ENCODE results near the gene APRT. TPM values are rescaled to one million over a fixed set of nuclear protein-coding genes. Genes with fewer than 3 reads are reported as not detected.

Gene APRT
- total RNA-seq, 1 donor from 2014 or later, result 198 TPM

GRCh38 chr16:88771294-88771772 lies 40.4 kb downstream of the APRT start:
- ATAC-seq (ENCODE audit: low read depth), result no peak
- Mint-ChIP-seq H3K9me3 (no peaks in the 10 kb centered on the region), H3K27ac (peak overlapping the region; percentile 35), H3K4me1 (peaks cover 54% of the 10 kb centered on the region), H3K36me3 (ENCODE audit: low read depth) (peaks cover under 1% of the 10 kb centered on the region), H3K4me3 (no peak overlapping the region), H3K27me3 (no peaks in the 10 kb centered on the region)
- POLR2A ChIA-PET, result interaction anchor here (2.5 to 3.4 kb wide), 2 partner anchors 10 to 26 kb away, joined by 14 to 30 read pairs; no protein-coding TSS in a partner anchor
- TF ChIP-seq CTCF (IDR thresholded peaks at IDR 0.05), result no peak
- intact Hi-C loops (cut with micrococcal nuclease), result no loop called here
- no peak for DNase-seq
- CTCF ChIA-PET, result interaction anchor here (2.6 kb wide), 1 partner anchor 9 kb away, joined by 9 read pairs; no protein-coding TSS in a partner anchor

- no peak for TF ChIP-seq CTCF (IDR thresholded peaks at IDR 0.05)
- peak overlapping the region; percentile 19 for H3K4me3 Mint-ChIP-seq
- no peaks in the 10 kb centered on the region for H3K36me3 Mint-ChIP-seq (ENCODE audit: low read depth)
- H3K4me1 Mint-ChIP-seq, result peaks cover 61% of the 10 kb centered on the region
- H3K27ac Mint-ChIP-seq, result peak overlapping the region; percentile 35
- CTCF ChIA-PET, result interaction anchor here (2.6 kb wide), 1 partner anchor 10 kb away, joined by 9 read pairs; no protein-coding TSS in a partner anchor
- intact Hi-C loops (cut with micrococcal nuclease), result no loop called here
- ATAC-seq (ENCODE audit: low read depth), result peak; percentile 54
- no peaks in the 10 kb centered on the region for H3K27me3 Mint-ChIP-seq
- H3K9me3 Mint-ChIP-seq, result no peaks in the 10 kb centered on the region
- peak; percentile 43 for DNase-seq
- POLR2A ChIA-PET, result interaction anchor here (1.1 to 3.4 kb wide), 4 partner anchors 11 to 32 kb away, joined by 6 to 30 read pairs (median 12); no protein-coding TSS in a partner anchor
These were observed 41.1 kb downstream of the APRT start for GRCh38 chr16:88770461-88771293.

- Mint-ChIP-seq H3K27me3 (no peaks in the 10 kb centered on the region), H3K27ac (peak overlapping the region; percentile 24), H3K4me1 (peaks cover 65% of the 10 kb centered on the region), H3K36me3 (ENCODE audit: low read depth) (no peaks in the 10 kb centered on the region), H3K9me3 (no peaks in the 10 kb centered on the region), H3K4me3 (peak overlapping the region; percentile 24)
- intact Hi-C loops (cut with micrococcal nuclease), result loop anchor here (2.0 kb wide), 1 partner anchor 25 kb away; no protein-coding TSS in a partner anchor
- DNase-seq (peak; percentile 61), ATAC-seq (ENCODE audit: low read depth) (peak; percentile 74)
- TF ChIP-seq CTCF (IDR thresholded peaks at IDR 0.05), result no peak
- ChIA-PET CTCF (interaction anchor here (0.7 to 2.6 kb wide), 4 partner anchors 10 to 26 kb away, joined by 3 to 9 read pairs (median 3); no protein-coding TSS in a partner anchor), POLR2A (interaction anchor here (0.6 to 3.4 kb wide), 6 partner anchors 10 to 33 kb away, joined by 3 to 30 read pairs (median 8); no protein-coding TSS in a partner anchor)
These were observed 41.9 kb downstream of the APRT start for GRCh38 chr16:88769617-88770460.

GRCh38 chr16:88768071-88768783 lies 43.5 kb downstream of the APRT start:
- H3K4me3 Mint-ChIP-seq, result no peak overlapping the region
- CTCF ChIA-PET, result no interaction called here
- POLR2A ChIA-PET, result interaction anchor here (1.0 to 1.3 kb wide), 3 partner anchors 13 to 17 kb away, joined by 6 to 7 read pairs (median 7); partner anchors contain the start of gene PIEZO1
- ATAC-seq (ENCODE audit: low read depth), result no peak
- no peak overlapping the region for H3K27ac Mint-ChIP-seq
- H3K27me3 Mint-ChIP-seq, result no peaks in the 10 kb centered on the region
- H3K36me3 Mint-ChIP-seq (ENCODE audit: low read depth), result peaks cover 5% of the 10 kb centered on the region
- intact Hi-C loops (cut with micrococcal nuclease), result loop anchor here (2.0 kb wide), 1 partner anchor 23 kb away; no protein-coding TSS in a partner anchor
- H3K9me3 Mint-ChIP-seq, result no peaks in the 10 kb centered on the region
- H3K4me1 Mint-ChIP-seq, result peaks cover 60% of the 10 kb centered on the region
- no peak for TF ChIP-seq CTCF (IDR thresholded peaks at IDR 0.05)
- DNase-seq, result no peak

Measured in activated B cell treated with CpG ODN at 0.5 μM for 24 hours (primary cell).